ENCODE measurements around the gene ENO1.
"Not testable (repeated sequence)": the region's sequence is repeated elsewhere in the genome, so short reads cannot be mapped to it uniquely, and the experiment has no call there.

ENO1 gene

GRCh38 chr1:8878448-8878697 is at the start of gene ENO1:
TSS of gene ENO1 (minus strand) at chr1:8878686. CDS start at chr1:8874908, 3,778 bp downstream.
- DNase-seq = no peak

GRCh38 chr1:8926707-8927694 is 48.5 kb upstream of the ENO1 start:
- DNase-seq = no peak

- DNase-seq = no peak
Measured at GRCh38 chr1:8925960-8926359, 47.5 kb upstream of the ENO1 start.

- DNase-seq = no peak
Measured at GRCh38 chr1:8925406-8925805, 46.9 kb upstream of the ENO1 start.

- no peak for DNase-seq
Measured at GRCh38 chr1:8922962-8923361, 44.5 kb upstream of the ENO1 start.

GRCh38 chr1:8917536-8917935 is 39.0 kb upstream of the ENO1 start:
- not testable (repeated sequence) for DNase-seq

- DNase-seq = no peak
Measured at GRCh38 chr1:8915446-8915845, 37.0 kb upstream of the ENO1 start.

GRCh38 chr1:8914466-8914865 is 36.0 kb upstream of the ENO1 start:
- no peak for DNase-seq

GRCh38 chr1:8913457-8913856 is 35.0 kb upstream of the ENO1 start:
- DNase-seq = no peak

GRCh38 chr1:8911416-8912309 is 33.2 kb upstream of the ENO1 start:
- no peak for DNase-seq

GRCh38 chr1:8910914-8911313 is 32.4 kb upstream of the ENO1 start:
- DNase-seq = no peak

- no peak for DNase-seq
Measured at GRCh38 chr1:8910331-8910730, 31.8 kb upstream of the ENO1 start.

GRCh38 chr1:8908388-8909151 is 30.1 kb upstream of the ENO1 start:
- DNase-seq = no peak

GRCh38 chr1:8905582-8906191 is 27.2 kb upstream of the ENO1 start:
- no peak for DNase-seq

GRCh38 chr1:8903908-8904650 is 25.6 kb upstream of the ENO1 start:
- no peak for DNase-seq

GRCh38 chr1:8903410-8903809 is 24.9 kb upstream of the ENO1 start:
- no peak for DNase-seq

GRCh38 chr1:8902765-8903164 is 24.3 kb upstream of the ENO1 start:
- DNase-seq = no peak

GRCh38 chr1:8900684-8901083 is 22.2 kb upstream of the ENO1 start:
- not testable (repeated sequence) for DNase-seq

- DNase-seq = no peak
Measured at GRCh38 chr1:8899046-8899445, 20.6 kb upstream of the ENO1 start.

GRCh38 chr1:8898418-8898817 is 19.9 kb upstream of the ENO1 start:
- not testable (repeated sequence) for DNase-seq

GRCh38 chr1:8897505-8897904 is 19.0 kb upstream of the ENO1 start:
- not testable (repeated sequence) for DNase-seq

- DNase-seq = not testable (repeated sequence)
Measured at GRCh38 chr1:8896775-8897174, 18.3 kb upstream of the ENO1 start.
